Cardiac fibroblast (primary cell): ENCODE measurements around the gene MPPE1.

Experiments
- DNase-seq, 2 donors: peaks; one replicate each; pipeline versions ENCODE4 v3.0.0 to v3.0.0-alpha.2; 2010; ENCODE audit warnings: low read depth in 2 of 2
- H3K4me3 ChIP-seq, 2 donors: replicated peaks in 1 of 2; 1 replicate in 1 of 2; 2 replicates in 1 of 2; pipeline ENCODE4 v1.5.1; 2011; ENCODE audit warnings: low read depth in 2 of 2, low read length in 2 of 2, mild to moderate bottlenecking in 2 of 2, moderate library complexity in 1 of 2
- CTCF ChIP-seq: IDR thresholded peaks from one replicate; pipeline ENCODE4 v1.5.1; 2011; ENCODE audit warnings: low read depth, mild to moderate bottlenecking, low read length, inconsistent platforms

The MPPE1 gene

GRCh38 chr18:11944252-11944651, 36.1 kb upstream of the MPPE1 start:
- TF ChIP-seq CTCF, result no peak
- H3K4me3 ChIP-seq, result no peak overlapping the region
- DNase-seq, result no peak

- no peak for DNase-seq
- H3K4me3 ChIP-seq, result no peak overlapping the region
- TF ChIP-seq CTCF, result no peak
Measured at GRCh38 chr18:11943551-11943950, 35.4 kb upstream of the MPPE1 start.

- no peak overlapping the region for H3K4me3 ChIP-seq
- TF ChIP-seq CTCF, result no peak
- DNase-seq, result no peak
Measured at GRCh38 chr18:11940956-11941355, 32.8 kb upstream of the MPPE1 start.

- TF ChIP-seq CTCF, result peak; percentile 69
- H3K4me3 ChIP-seq, result no peak overlapping the region
- DNase-seq, result peak; percentile 74 to 80
Measured at GRCh38 chr18:11937874-11938478, 29.9 kb upstream of the MPPE1 start.

GRCh38 chr18:11932393-11932792, 24.3 kb upstream of the MPPE1 start:
- no peak overlapping the region for H3K4me3 ChIP-seq
- no peak for DNase-seq
- no peak for TF ChIP-seq CTCF

GRCh38 chr18:11927497-11927896, 19.4 kb upstream of the MPPE1 start:
- no peak overlapping the region for H3K4me3 ChIP-seq
- peak in 1 of 2 donors; percentile 58 for DNase-seq
- TF ChIP-seq CTCF, result no peak
